Nephron (organoid): Measurements from ENCODE around the gene RERE.
A peak's percentile ranks its signal among the peaks of the same experiment; 100 is the strongest.
"Not testable (repeated sequence)": the region's sequence is repeated elsewhere in the genome, so short reads cannot be mapped to it uniquely, and the experiment has no call there.

Experiments used
- H3K27ac Mint-ChIP-seq, 3 experiments: 2 replicates each; pipeline ENCODE4 v1.8.0; 2020; ENCODE audit warnings: mixed read lengths in 3 of 3, mild to moderate bottlenecking in 2 of 3, moderate library complexity in 1 of 3
- H3K27me3 Mint-ChIP-seq: 2 replicates; pipeline ENCODE4 v1.8.0; 2021; ENCODE audit warnings: low read depth, mild to moderate bottlenecking, moderate library complexity, mixed read lengths
- H3K36me3 Mint-ChIP-seq: 2 replicates; pipeline ENCODE4 v1.8.0; 2020; ENCODE audit warnings: low read depth, mixed read lengths
- H3K4me1 Mint-ChIP-seq: 2 replicates; pipeline ENCODE4 v1.8.0; 2020; ENCODE audit warnings: mixed read lengths
- H3K4me3 Mint-ChIP-seq, 3 experiments: 2 replicates each; pipeline ENCODE4 v1.8.0; 2020; ENCODE audit warnings: mild to moderate bottlenecking in 3 of 3, mixed read lengths in 3 of 3, moderate library complexity in 2 of 3
- H3K9me3 Mint-ChIP-seq: 2 replicates; pipeline ENCODE4 v1.8.0; 2020; ENCODE audit warnings: mixed read lengths
- TF ChIP-seq, protein P1 (sequence below), 3 experiments: fragments of 200-600 bp; sonication (generic); IDR thresholded peaks; one replicate each; pipeline ENCODE4 v1.5.0; 2021; ENCODE audit warnings: antibody characterized with exemption in 3 of 3; ENCODE audit not compliant: unreplicated experiment in 3 of 3

The RERE gene

GRCh38 chr1:8702472-8702849 lies 115.0 kb downstream of the RERE start:
- Mint-ChIP-seq H3K27me3 (no peaks in the 10 kb centered on the region), H3K4me3 (peak overlapping the region; percentile 89 to 95 (median 89)), H3K9me3 (no peaks in the 10 kb centered on the region), H3K4me1 (peaks cover 76% of the 10 kb centered on the region), H3K36me3 (no peaks in the 10 kb centered on the region), H3K27ac (peak overlapping the region; percentile 93 to 97 (median 96))
- TF ChIP-seq, protein P1, sequence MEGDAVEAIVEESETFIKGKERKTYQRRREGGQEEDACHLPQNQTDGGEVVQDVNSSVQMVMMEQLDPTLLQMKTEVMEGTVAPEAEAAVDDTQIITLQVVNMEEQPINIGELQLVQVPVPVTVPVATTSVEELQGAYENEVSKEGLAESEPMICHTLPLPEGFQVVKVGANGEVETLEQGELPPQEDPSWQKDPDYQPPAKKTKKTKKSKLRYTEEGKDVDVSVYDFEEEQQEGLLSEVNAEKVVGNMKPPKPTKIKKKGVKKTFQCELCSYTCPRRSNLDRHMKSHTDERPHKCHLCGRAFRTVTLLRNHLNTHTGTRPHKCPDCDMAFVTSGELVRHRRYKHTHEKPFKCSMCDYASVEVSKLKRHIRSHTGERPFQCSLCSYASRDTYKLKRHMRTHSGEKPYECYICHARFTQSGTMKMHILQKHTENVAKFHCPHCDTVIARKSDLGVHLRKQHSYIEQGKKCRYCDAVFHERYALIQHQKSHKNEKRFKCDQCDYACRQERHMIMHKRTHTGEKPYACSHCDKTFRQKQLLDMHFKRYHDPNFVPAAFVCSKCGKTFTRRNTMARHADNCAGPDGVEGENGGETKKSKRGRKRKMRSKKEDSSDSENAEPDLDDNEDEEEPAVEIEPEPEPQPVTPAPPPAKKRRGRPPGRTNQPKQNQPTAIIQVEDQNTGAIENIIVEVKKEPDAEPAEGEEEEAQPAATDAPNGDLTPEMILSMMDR (IDR thresholded peaks at IDR 0.05; ENCODE audit: unreplicated experiment in 3 of 3), result no peak

DNA sequence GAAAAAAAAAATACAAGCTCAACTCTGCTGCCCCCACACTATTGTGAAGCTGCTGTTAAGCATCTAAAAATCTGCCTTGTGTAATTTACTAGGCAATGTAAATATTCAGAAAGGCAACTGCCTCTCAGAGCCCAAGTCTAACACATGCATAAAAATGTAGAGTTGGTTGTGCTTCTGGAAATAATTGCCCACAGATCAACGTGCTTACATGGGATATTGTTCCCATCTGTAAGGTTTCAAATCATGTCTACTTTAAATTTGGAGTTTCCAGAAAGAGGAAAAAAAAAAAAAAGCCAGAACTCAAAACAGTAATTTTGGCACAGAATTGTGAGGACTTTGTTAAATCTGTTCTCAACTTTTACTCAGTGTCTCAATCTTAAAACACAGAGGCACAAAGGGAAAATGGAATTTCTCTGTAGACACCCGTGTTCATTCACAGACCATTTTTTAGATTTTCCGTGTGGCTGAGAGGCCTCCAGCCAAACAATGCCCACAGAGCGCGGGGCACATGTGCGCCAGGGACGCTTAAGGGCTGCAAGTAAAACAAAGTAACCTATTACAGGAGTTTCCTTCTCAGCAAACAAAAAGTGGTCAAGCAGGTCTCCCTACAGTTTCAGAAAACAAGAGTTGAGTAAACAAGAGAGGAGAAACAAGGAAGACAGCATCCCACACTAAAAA lies 115.5 kb downstream of the RERE start:
- peak overlapping the region; percentile 93 to 97 (median 96) for H3K27ac Mint-ChIP-seq
- no peaks in the 10 kb centered on the region for H3K36me3 Mint-ChIP-seq
- H3K27me3 Mint-ChIP-seq, result no peaks in the 10 kb centered on the region
- H3K9me3 Mint-ChIP-seq, result no peaks in the 10 kb centered on the region
- peaks cover 71% of the 10 kb centered on the region for H3K4me1 Mint-ChIP-seq
- TF ChIP-seq, protein P1 (IDR thresholded peaks at IDR 0.05; ENCODE audit: unreplicated experiment in 3 of 3), result no peak
- peak overlapping the region; percentile 89 to 95 (median 89) for H3K4me3 Mint-ChIP-seq

DNA sequence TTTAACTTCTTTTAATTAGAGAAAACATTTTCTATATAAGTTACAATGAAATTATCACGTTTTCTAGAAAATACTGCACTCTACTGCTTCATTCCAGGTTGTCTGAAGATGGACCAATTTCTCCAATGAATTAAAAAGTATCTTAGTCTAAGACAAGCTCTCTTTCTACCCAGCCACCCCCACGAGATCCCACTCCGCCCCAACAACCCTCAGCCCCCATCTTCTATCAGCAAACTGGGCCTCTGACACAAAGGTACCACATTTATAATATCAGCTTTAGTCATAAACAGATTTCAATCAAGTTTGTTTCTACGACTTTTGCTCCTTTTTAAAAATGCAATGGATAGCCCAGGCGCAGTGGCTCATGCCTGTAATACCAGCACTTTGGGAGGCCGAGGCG lies 117.8 kb downstream of the RERE start:
- TF ChIP-seq, protein P1 (IDR thresholded peaks at IDR 0.05; ENCODE audit: unreplicated experiment in 3 of 3), result no peak
- Mint-ChIP-seq H3K36me3 (no peaks in the 10 kb centered on the region), H3K27ac (peak overlapping the region; percentile 35 to 60 (median 47)), H3K27me3 (no peaks in the 10 kb centered on the region), H3K4me3 (peak overlapping the region in 2 of 3 experiments; percentile 50 to 58), H3K4me1 (peaks cover 69% of the 10 kb centered on the region), H3K9me3 (no peaks in the 10 kb centered on the region)

DNA sequence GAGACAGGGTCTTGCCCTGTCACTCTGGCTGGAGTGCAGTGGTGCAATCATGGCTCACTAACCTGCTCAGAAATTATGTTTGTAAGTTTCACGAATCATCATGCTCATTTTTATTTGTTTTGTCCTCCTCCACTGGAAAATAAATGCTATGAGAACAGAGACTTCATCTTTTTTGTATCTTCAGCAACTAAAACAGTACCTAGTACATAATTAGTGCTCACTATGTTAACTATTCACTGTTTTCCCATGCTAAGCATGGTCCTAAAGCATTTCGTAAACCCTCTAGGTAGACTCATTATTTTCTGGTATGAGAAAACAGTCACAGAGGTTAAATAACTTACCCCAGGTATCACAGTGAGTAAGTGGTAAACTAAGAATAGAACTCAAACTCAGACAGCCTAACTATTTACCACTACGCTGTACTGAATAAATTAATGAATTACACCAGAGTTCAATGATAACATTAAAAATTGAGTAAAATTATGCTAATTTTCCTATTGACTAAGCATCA lies 118.4 kb downstream of the RERE start:
- TF ChIP-seq, protein P1 (IDR thresholded peaks at IDR 0.05; ENCODE audit: unreplicated experiment in 3 of 3), result no peak
- peak overlapping the region in 1 of 3 experiments; percentile 14 for H3K4me3 Mint-ChIP-seq
- H3K9me3 Mint-ChIP-seq, result no peaks in the 10 kb centered on the region
- peaks cover 70% of the 10 kb centered on the region for H3K4me1 Mint-ChIP-seq
- no peaks in the 10 kb centered on the region for H3K27me3 Mint-ChIP-seq
- no peaks in the 10 kb centered on the region for H3K36me3 Mint-ChIP-seq
- peak overlapping the region; percentile 61 to 76 (median 67) for H3K27ac Mint-ChIP-seq

- no peak overlapping the region for H3K4me3 Mint-ChIP-seq
- H3K9me3 Mint-ChIP-seq, result no peaks in the 10 kb centered on the region
- TF ChIP-seq, protein P1 (IDR thresholded peaks at IDR 0.05; ENCODE audit: unreplicated experiment in 3 of 3), result no peak
- peaks cover 69% of the 10 kb centered on the region for H3K4me1 Mint-ChIP-seq
- no peaks in the 10 kb centered on the region for H3K36me3 Mint-ChIP-seq
- no peaks in the 10 kb centered on the region for H3K27me3 Mint-ChIP-seq
- peak overlapping the region in 1 of 3 experiments; percentile 11 for H3K27ac Mint-ChIP-seq
Observed at GRCh38 chr1:8698012-8698630, 119.3 kb downstream of the RERE start.

GRCh38 chr1:8695442-8695841 lies 122.0 kb downstream of the RERE start:
- not testable (repeated sequence) for H3K27me3 Mint-ChIP-seq, H3K4me3 Mint-ChIP-seq, H3K36me3 Mint-ChIP-seq, H3K9me3 Mint-ChIP-seq
- Mint-ChIP-seq H3K27ac (peak overlapping the region in 2 of 3 experiments; percentile 7 to 11), H3K4me1 (peaks cover 63% of the 10 kb centered on the region)
